ENCODE measurements around the gene PIP5KL1. TPM values are rescaled to one million over a fixed set of nuclear protein-coding genes. Genes with fewer than 3 reads are reported as not detected.

Gene PIP5KL1
- total and polyA plus RNA-seq, 2 donors from 2014 or later: 3.0 to 4.3 TPM

DNA sequence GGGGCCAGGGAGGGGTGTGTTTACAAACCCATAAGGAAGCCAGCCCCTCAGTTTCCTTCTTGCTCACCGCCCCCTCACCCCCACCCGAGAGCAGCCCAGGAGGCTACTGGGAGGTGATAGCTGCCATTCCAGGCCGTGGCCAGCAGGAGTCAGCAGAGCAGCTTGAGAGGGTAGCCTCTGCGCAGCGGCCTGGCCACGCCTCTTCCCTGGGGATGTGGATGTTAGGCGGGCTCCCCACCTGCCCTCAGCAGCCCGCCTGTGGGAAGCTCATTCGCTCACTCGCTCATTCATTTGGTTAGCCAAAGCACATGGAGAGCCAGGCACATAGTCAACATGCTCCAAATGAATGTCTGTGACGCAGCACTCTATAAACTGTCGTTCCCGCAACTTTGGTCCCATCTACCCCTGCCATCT lies 13.2 kb upstream of the PIP5KL1 start:
- Histone ChIP-seq H3K4me3 (ENCODE audit: low read length in 3 of 3) (no peak overlapping the region), H3K27me3 (ENCODE audit: control insufficient read depth, insufficient read depth, low read length) (no peaks in the 10 kb centered on the region), H3K36me3 (ENCODE audit: control insufficient read depth in 2 of 3, insufficient read depth in 3 of 3, low read length in 3 of 3) (peaks cover 0 to 23% (median 14%) of the 10 kb centered on the region in 3 donors), H3K9me3 (ENCODE audit: control insufficient read depth in 2 of 3, insufficient read depth in 1 of 3, low read length in 3 of 3) (no peaks in the 10 kb centered on the region), H3K4me1 (ENCODE audit: control insufficient read depth in 2 of 3, insufficient read depth in 2 of 3, low read depth in 1 of 3, low read length in 3 of 3) (peaks cover 0 to 25% (median 5%) of the 10 kb centered on the region in 3 donors), H3K27ac (ENCODE audit: low read depth in 2 of 2, low read length in 2 of 2) (peak overlapping the region in 1 of 2 donors; percentile 33), H3K9ac (ENCODE audit: low read length in 3 of 3) (no peak overlapping the region)
- intact Hi-C loops (cut with DNase I): loop anchor here (2.0 to 10.0 kb wide), 2 partner anchors 91 to 171 kb away; no protein-coding TSS in a partner anchor
- FAIRE-seq: no peak
- DNase-seq: peak; percentile 60 to 93 (median 81)
- TF ChIP-seq, protein P1, sequence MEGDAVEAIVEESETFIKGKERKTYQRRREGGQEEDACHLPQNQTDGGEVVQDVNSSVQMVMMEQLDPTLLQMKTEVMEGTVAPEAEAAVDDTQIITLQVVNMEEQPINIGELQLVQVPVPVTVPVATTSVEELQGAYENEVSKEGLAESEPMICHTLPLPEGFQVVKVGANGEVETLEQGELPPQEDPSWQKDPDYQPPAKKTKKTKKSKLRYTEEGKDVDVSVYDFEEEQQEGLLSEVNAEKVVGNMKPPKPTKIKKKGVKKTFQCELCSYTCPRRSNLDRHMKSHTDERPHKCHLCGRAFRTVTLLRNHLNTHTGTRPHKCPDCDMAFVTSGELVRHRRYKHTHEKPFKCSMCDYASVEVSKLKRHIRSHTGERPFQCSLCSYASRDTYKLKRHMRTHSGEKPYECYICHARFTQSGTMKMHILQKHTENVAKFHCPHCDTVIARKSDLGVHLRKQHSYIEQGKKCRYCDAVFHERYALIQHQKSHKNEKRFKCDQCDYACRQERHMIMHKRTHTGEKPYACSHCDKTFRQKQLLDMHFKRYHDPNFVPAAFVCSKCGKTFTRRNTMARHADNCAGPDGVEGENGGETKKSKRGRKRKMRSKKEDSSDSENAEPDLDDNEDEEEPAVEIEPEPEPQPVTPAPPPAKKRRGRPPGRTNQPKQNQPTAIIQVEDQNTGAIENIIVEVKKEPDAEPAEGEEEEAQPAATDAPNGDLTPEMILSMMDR (IDR thresholded peaks at IDR 0.05; ENCODE audit: borderline replicate concordance, extremely low read depth, insufficient read depth): peak; percentile 92

DNA sequence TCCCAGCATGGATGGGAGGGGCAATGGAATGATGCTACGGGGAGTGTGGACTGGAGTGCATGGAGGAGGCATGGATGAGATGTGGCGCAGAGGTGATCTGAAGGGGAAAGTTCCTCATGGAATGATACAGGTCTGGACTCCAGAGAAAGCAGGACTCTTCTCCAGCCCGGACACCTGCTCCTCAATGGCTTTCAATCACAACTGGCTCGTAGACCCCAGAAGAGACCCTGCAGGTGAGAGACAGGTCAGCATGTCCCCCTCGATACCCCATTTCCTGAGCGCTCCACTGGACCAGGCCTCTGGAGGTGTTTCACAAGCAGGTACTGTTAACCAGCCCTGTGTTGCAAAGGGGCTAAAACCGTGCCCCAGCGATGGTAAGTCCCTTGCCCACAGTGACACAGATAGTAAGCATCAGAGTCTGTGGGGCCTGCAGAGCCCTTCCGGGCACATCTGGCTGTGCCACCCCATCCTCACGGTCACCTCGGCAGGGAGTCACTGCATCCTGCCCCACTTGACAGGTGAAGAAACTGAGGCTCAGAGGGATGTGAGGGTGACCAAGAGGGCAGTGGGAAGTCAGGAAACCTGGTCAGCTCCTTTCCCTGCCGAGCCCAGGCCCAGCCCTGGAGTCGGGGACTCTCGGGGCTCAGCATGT lies 12.6 kb upstream of the PIP5KL1 start:
- no peak overlapping the region for H3K4me3 ChIP-seq (ENCODE audit: low read length in 3 of 3)
- no peak for FAIRE-seq

DNA sequence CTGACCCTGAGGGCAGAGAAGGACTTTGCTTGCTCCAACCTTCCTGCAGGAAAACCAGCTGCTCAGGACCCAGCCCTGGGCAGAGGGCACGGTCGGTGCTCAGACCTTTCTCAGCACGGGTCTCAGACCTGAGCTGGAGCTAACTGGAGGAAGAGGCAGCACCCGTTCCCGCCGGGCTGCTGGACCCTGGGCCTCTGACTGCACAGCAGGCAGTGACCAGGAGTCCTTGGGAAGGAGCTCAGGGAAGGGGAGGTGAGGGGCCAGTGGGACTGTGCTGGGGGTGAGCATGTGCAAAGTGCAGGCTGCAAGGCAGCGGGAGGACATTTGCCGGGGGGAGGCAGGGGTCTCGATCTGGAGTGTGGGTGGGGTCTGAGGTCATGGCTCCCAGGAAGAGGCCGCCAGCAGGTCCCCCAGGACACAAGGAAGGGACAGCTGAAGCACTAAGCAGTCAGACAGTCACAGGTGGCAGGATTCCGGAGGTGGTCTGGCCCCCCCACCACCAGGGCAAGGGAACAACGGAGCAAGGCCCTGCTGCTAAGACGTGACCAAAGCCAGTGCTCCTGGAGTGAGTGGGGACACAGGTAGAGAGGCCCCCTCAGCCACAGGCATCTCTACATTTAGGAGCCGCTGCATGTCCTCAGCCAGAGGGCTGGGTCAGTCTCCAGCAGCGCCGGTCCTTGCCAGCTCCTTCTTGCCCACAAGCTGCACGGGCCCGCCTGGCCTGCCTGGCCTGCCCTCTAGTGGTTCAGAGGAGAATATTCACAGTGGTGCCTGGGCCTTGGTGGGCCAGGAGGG lies 11.8 kb upstream of the PIP5KL1 start:
- no peak for FAIRE-seq
- peak overlapping the region; percentile 78 to 87 for H3K27ac ChIP-seq (ENCODE audit: low read depth in 2 of 2, low read length in 2 of 2)
- peaks cover 0 to 20% (median 13%) of the 10 kb centered on the region in 3 donors for H3K36me3 ChIP-seq (ENCODE audit: control insufficient read depth in 2 of 3, insufficient read depth in 3 of 3, low read length in 3 of 3)
- intact Hi-C loops (cut with DNase I): loop anchor here (2.0 to 10.0 kb wide), 2 partner anchors 92 to 172 kb away; no protein-coding TSS in a partner anchor
- TF ChIP-seq, protein P1 (IDR thresholded peaks at IDR 0.05; ENCODE audit: borderline replicate concordance, extremely low read depth, insufficient read depth): peak; percentile 84
- H3K27me3 ChIP-seq (ENCODE audit: control insufficient read depth, insufficient read depth, low read length): no peaks in the 10 kb centered on the region
- H3K4me1 ChIP-seq (ENCODE audit: control insufficient read depth in 2 of 3, insufficient read depth in 2 of 3, low read depth in 1 of 3, low read length in 3 of 3): peaks cover 0 to 29% (median 8%) of the 10 kb centered on the region in 3 donors
- peak overlapping the region in 1 of 3 donors; percentile 56 for H3K9ac ChIP-seq (ENCODE audit: low read length in 3 of 3)
- peak overlapping the region in 1 of 3 donors; percentile 17 for H3K4me3 ChIP-seq (ENCODE audit: low read length in 3 of 3)
- DNase-seq: peak; percentile 54 to 91 (median 73)
- H3K9me3 ChIP-seq (ENCODE audit: control insufficient read depth in 2 of 3, insufficient read depth in 1 of 3, low read length in 3 of 3): no peaks in the 10 kb centered on the region

More for the DNA sequence above, 12.6 kb upstream of the PIP5KL1 start:
- no peak for DNase-seq
- peak overlapping the region in 1 of 3 donors; percentile 56 for H3K9ac ChIP-seq (ENCODE audit: low read length in 3 of 3)
- peak overlapping the region; percentile 32 to 87 for H3K27ac ChIP-seq (ENCODE audit: low read depth in 2 of 2, low read length in 2 of 2)
- peaks cover 0 to 20% (median 14%) of the 10 kb centered on the region in 3 donors for H3K36me3 ChIP-seq (ENCODE audit: control insufficient read depth in 2 of 3, insufficient read depth in 3 of 3, low read length in 3 of 3)
- intact Hi-C loops (cut with DNase I): loop anchor here (2.0 to 10.0 kb wide), 2 partner anchors 92 to 172 kb away; no protein-coding TSS in a partner anchor
- no peaks in the 10 kb centered on the region for H3K9me3 ChIP-seq (ENCODE audit: control insufficient read depth in 2 of 3, insufficient read depth in 1 of 3, low read length in 3 of 3)
- TF ChIP-seq, protein P1 (IDR thresholded peaks at IDR 0.05; ENCODE audit: borderline replicate concordance, extremely low read depth, insufficient read depth): no peak
- H3K4me1 ChIP-seq (ENCODE audit: control insufficient read depth in 2 of 3, insufficient read depth in 2 of 3, low read depth in 1 of 3, low read length in 3 of 3): peaks cover 0 to 25% (median 6%) of the 10 kb centered on the region in 3 donors
- H3K27me3 ChIP-seq (ENCODE audit: control insufficient read depth, insufficient read depth, low read length): no peaks in the 10 kb centered on the region

Data from kidney (tissue), 14 donors.